Ishikawa (cell line): ENCODE data around the gene IFNA6.

ENCODE experiments used
- EGR1 ChIP-seq: IDR thresholded peaks from 2 replicates; pipeline ENCODE4 v1.6.1; 2012
- NFIC ChIP-seq: IDR thresholded peaks from 2 replicates; pipeline ENCODE4 v1.6.1; 2012
- RAD21 ChIP-seq: IDR thresholded peaks from 2 replicates; pipeline ENCODE4 v1.6.1; 2012; ENCODE audit warnings: low read depth
- TCF12 ChIP-seq: IDR thresholded peaks from 2 replicates; pipeline ENCODE4 v1.6.1; 2012; ENCODE audit warnings: low read depth
- TEAD4 ChIP-seq: IDR thresholded peaks from 2 replicates; pipeline ENCODE4 v1.6.1; 2012

DNA sequence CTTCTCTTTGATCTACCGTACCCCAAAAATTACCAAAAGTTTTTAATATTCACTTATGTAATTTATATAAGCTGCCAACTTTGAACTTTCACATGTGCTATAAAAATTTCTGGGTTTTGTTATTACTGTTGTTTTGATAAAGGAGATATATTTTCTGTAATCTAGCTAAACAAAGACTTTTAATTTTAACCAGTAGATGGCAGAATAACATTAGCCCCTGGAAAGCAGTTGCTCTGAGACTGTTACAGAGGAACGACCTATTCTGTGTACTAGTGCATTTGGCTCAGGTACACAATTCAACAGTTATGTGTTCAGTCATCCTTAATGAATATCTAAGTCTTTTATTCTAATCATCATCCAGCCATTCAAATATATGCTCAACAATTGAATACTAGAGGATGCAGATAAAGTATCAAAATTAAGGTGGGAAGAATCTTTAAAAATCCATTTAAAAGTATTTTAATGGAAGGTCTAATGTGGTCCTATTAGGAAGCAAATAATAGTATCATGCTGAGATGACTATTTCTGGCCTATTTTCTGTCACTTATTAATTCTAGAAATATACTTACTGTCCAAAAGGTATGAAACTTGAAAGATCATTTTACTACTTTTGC lies 24.1 kb downstream of the IFNA6 start:
- TF ChIP-seq EGR1 (no peak), NFIC (no peak), TCF12 (no peak), RAD21 (peak; percentile 57), TEAD4 (no peak)
